NCI-H128 (cell line): ENCODE results near the gene RNPEPL1.

ENCODE experiments used
- DNase-seq: peaks from one replicate; lab custom pipeline; 2025; ENCODE audit not compliant: unreplicated experiment; lab: John Stamatoyannopoulos, UW

The RNPEPL1 gene

GRCh38 chr2:240564561-240565332 is 3.5 kb upstream of the RNPEPL1 start:
- no peak for DNase-seq

- no peak for DNase-seq
These were observed 2.7 kb upstream of the RNPEPL1 start for GRCh38 chr2:240565333-240566202.

- no peak for DNase-seq
These were observed 1.8 kb upstream of the RNPEPL1 start for GRCh38 chr2:240566203-240567136.

GRCh38 chr2:240567137-240567871 is 980 bp upstream of the RNPEPL1 start:
- DNase-seq = no peak

- DNase-seq = no peak
These were observed 616 bp downstream of the RNPEPL1 start for GRCh38 chr2:240568678-240569522.

- no peak for DNase-seq
These were observed 1.3 kb downstream of the RNPEPL1 start for GRCh38 chr2:240569523-240569997.

GRCh38 chr2:240569998-240570530 is 1.8 kb downstream of the RNPEPL1 start:
- no peak for DNase-seq

- no peak for DNase-seq
These were observed 2.4 kb downstream of the RNPEPL1 start for GRCh38 chr2:240570531-240571313.

- no peak for DNase-seq
These were observed 3.2 kb downstream of the RNPEPL1 start for GRCh38 chr2:240571314-240571973.

GRCh38 chr2:240572141-240573031 is 4.1 kb downstream of the RNPEPL1 start:
- no peak for DNase-seq

GRCh38 chr2:240573071-240573515 is 4.8 kb downstream of the RNPEPL1 start:
- DNase-seq = no peak

- DNase-seq = no peak
These were observed 5.5 kb downstream of the RNPEPL1 start for GRCh38 chr2:240573516-240574385.

GRCh38 chr2:240574386-240575100 is 6.3 kb downstream of the RNPEPL1 start:
- no peak for DNase-seq

- no peak for DNase-seq
These were observed 7.0 kb downstream of the RNPEPL1 start for GRCh38 chr2:240575101-240575965.
